K562 (cell line): Measurements from ENCODE around the gene ZNF791. TPM values are rescaled to one million over a fixed set of nuclear protein-coding genes. Genes with fewer than 3 reads are reported as not detected.

Source experiments
- ATAC-seq: fragments of 200-7000 bp; cut with Tn5 transposase; 3 replicates; pipeline ENCODE4 v1.9.1; 2020; ENCODE audit warnings: moderate library complexity
- BruUV-seq: library from RNA; stranded (reverse); fragments of 400-500 nt; replicated peaks from 2 replicates; lab custom pipeline; 2021; lab: Mats Ljungman, UMichigan
- CTCF ChIA-PET: fragments of 300-600 bp; formaldehyde crosslinking; extraction: SDS; loops from one replicate; lab custom pipeline; 2021; ENCODE audit warnings: low intra/inter-chr PET ratio; lab: Yijun Ruan, JAX
- POLR2A ChIA-PET: fragments of 300-600, 350-650 bp; sonication (Branson Sonifier 250); formaldehyde crosslinking; extraction: SDS; loops from one replicate; lab custom pipeline; 2021; ENCODE audit warnings: antibody characterized with exemption, inconsistent platforms; lab: Yijun Ruan, JAX
- DNase-seq, 4 experiments: peaks; one replicate each; pipeline versions ENCODE4 v3.0.0 to v3.0.0-alpha.2; 2011 to 2018; ENCODE audit warnings: low spot score in 3 of 4, mixed read lengths in 3 of 4; ENCODE audit errors: extremely low read depth in 1 of 4
- FAIRE-seq: peaks from 2 replicates; lab custom pipeline; 2011; peaks lifted over from hg19 to GRCh38; lab: Jason Lieb, UNC
- H2AFZ ChIP-seq: 2 replicates; pipeline ENCODE4 v1.6.0; 2011; ENCODE audit warnings: low read depth, low read length, control low read depth, inconsistent platforms
- H3K27ac ChIP-seq: fragments of 200-600 bp; 3 replicates; pipeline ENCODE4 v1.8.0; 2011; ENCODE audit warnings: low read depth, mild to moderate bottlenecking, control low read depth, inconsistent platforms, low read length, moderate library complexity, mixed read lengths; ENCODE audit errors: extremely low read depth
- H3K27me3 ChIP-seq, 2 experiments: fragments of 300-600 bp in 1 of 2; 2 replicates in 1 of 2; 3 replicates in 1 of 2; pipeline versions ENCODE4 v1.6.0 to v1.8.0; 2011; ENCODE audit warnings: inconsistent platforms in 2 of 2, low read length in 2 of 2, mild to moderate bottlenecking in 1 of 2, mixed read lengths in 1 of 2, moderate library complexity in 1 of 2; ENCODE audit not compliant: control insufficient read depth in 2 of 2, insufficient read depth in 2 of 2
- H3K36me3 ChIP-seq: fragments of 300-600 bp; 3 replicates; pipeline ENCODE4 v1.8.0; 2011; ENCODE audit warnings: mild to moderate bottlenecking, low read length, inconsistent platforms; ENCODE audit not compliant: control insufficient read depth, insufficient read depth
- H3K4me1 ChIP-seq, 2 experiments: fragments of 200-600 bp in 1 of 2; replicated peaks in 1 of 2; 2 replicates in 1 of 2; 3 replicates in 1 of 2; pipeline versions ENCODE4 v1.5.1 to v1.8.0; 2011; ENCODE audit warnings: inconsistent platforms in 2 of 2, low read length in 2 of 2, mild to moderate bottlenecking in 1 of 2, mixed read lengths in 1 of 2, moderate library complexity in 1 of 2; ENCODE audit not compliant: control insufficient read depth in 2 of 2, insufficient read depth in 2 of 2
- H3K4me2 ChIP-seq: 2 replicates; pipeline ENCODE4 v1.6.1; 2011; ENCODE audit warnings: low read length, control low read depth, inconsistent platforms, mixed read lengths; ENCODE audit not compliant: insufficient read depth
- H3K4me3 ChIP-seq: fragments of 200-600 bp; sonication (generic), shearing (Covaris generic); 2 replicates; pipeline ENCODE4 v1.5.1; 2016; ENCODE audit warnings: control low read depth, inconsistent platforms
- H3K79me2 ChIP-seq: fragments of 200-600 bp; 3 replicates; pipeline ENCODE4 v1.8.0; 2011; ENCODE audit warnings: low read length, inconsistent platforms; ENCODE audit not compliant: control insufficient read depth, insufficient read depth
- H3K9ac ChIP-seq, 2 experiments: 2 replicates each; pipeline versions ENCODE4 v1.6.0 to v1.6.1; 2011; ENCODE audit warnings: low read depth in 2 of 2, low read length in 2 of 2, control low read depth in 1 of 2, inconsistent platforms in 1 of 2, mild to moderate bottlenecking in 1 of 2, mixed read lengths in 1 of 2; ENCODE audit not compliant: insufficient read depth in 1 of 2
- H3K9me1 ChIP-seq: one replicate; pipeline ENCODE4 v1.6.0; 2011; ENCODE audit warnings: inconsistent platforms, mild to moderate bottlenecking, low read length, moderate library complexity; ENCODE audit not compliant: control insufficient read depth, insufficient read depth
- H3K9me3 ChIP-seq: replicated peaks from 2 replicates; pipeline ENCODE4 v1.5.1; 2011; ENCODE audit warnings: low read depth, low read length, inconsistent platforms; ENCODE audit not compliant: control insufficient read depth, insufficient read depth
- H4K20me1 ChIP-seq: replicated peaks from 2 replicates; pipeline ENCODE4 v1.6.1; 2011; ENCODE audit warnings: low read length, inconsistent platforms, mixed read lengths; ENCODE audit not compliant: control insufficient read depth, insufficient read depth
- ATF7 ChIP-seq: fragments of 450-650 bp; IDR thresholded peaks from 2 replicates; pipeline ENCODE4 v1.7.1; 2014; ENCODE audit warnings: mild to moderate bottlenecking, moderate library complexity
- CBX8 ChIP-seq: fragments of 200-600 bp; sonication (generic); IDR thresholded peaks from 2 replicates; pipeline ENCODE4 v1.6.1; 2012; ENCODE audit warnings: borderline replicate concordance, mixed run types, low read depth, mild to moderate bottlenecking, moderate library complexity, mixed read lengths, low read length, control low read depth, inconsistent platforms; ENCODE audit not compliant: poor library complexity, severe bottlenecking; ENCODE audit errors: extremely low read depth
- CHD2 ChIP-seq: IDR thresholded peaks from 2 replicates; pipeline ENCODE4 v1.6.1; 2011; ENCODE audit warnings: low read depth, low read length
- E2F5 ChIP-seq: sonication (generic); formaldehyde crosslinking; IDR thresholded peaks from 2 replicates; pipeline ENCODE4 v1.8.0; 2022; ENCODE audit warnings: mild to moderate bottlenecking, missing genetic modification reagents
- KDM2B ChIP-seq: fragments of 250-450 bp; sonication (Bioruptor Pico); IDR thresholded peaks from 2 replicates; pipeline ENCODE4 v1.8.0; 2021; ENCODE audit warnings: mild to moderate bottlenecking, moderate library complexity
- MEF2A ChIP-seq: IDR thresholded peaks from 2 replicates; pipeline ENCODE4 v1.6.1; 2011; ENCODE audit warnings: low read depth, mild to moderate bottlenecking, low read length, moderate library complexity; ENCODE audit not compliant: control insufficient read depth
- POLR2B ChIP-seq: fragments of 450-650 bp; IDR thresholded peaks from 2 replicates; pipeline ENCODE4 v1.6.1; 2018; ENCODE audit warnings: low read depth; ENCODE audit not compliant: partially characterized antibody
- PTRF ChIP-seq: fragments of 450-650 bp; IDR thresholded peaks from 2 replicates; pipeline ENCODE4 v1.6.1; 2016; ENCODE audit warnings: mild to moderate bottlenecking, missing genetic modification characterization, missing compliant biosample characterization
- SETDB1 ChIP-seq: IDR thresholded peaks from one replicate; pipeline ENCODE4 v1.6.1; 2012; ENCODE audit warnings: low read length, control low read depth, inconsistent platforms
- WHSC1 ChIP-seq: IDR thresholded peaks from one replicate; pipeline ENCODE4 v1.6.1; 2012; ENCODE audit warnings: low read length, control low read depth, inconsistent platforms
- ZFP91 ChIP-seq: sonication (generic); formaldehyde crosslinking; IDR thresholded peaks from 2 replicates; pipeline ENCODE4 v1.8.0; 2022; ENCODE audit warnings: mild to moderate bottlenecking, missing genetic modification reagents
- ZNF384 ChIP-seq: IDR thresholded peaks from 2 replicates; pipeline ENCODE4 v1.6.1; 2012; ENCODE audit warnings: low read depth, low read length, improper control_type of control experiment
- ZNF75A ChIP-seq: fragments of 450-650 bp; formaldehyde crosslinking; IDR thresholded peaks from 2 replicates; pipeline ENCODE4 v1.4.0; 2020; ENCODE audit warnings: mild to moderate bottlenecking
- ZNF766 ChIP-seq: fragments of 200-800 bp; sonication (Bioruptor generic); conservative IDR thresholded peaks from 2 replicates; pipeline ENCODE4 v1.6.1; 2016; ENCODE audit warnings: missing genetic modification characterization, missing compliant biosample characterization
- ZZZ3 ChIP-seq: fragments of 450-650 bp; IDR thresholded peaks from 2 replicates; pipeline ENCODE4 v1.6.1; 2016; ENCODE audit warnings: antibody characterized with exemption, mild to moderate bottlenecking, moderate library complexity
- WGBS: fragments of 100-300 bp; shearing (Covaris generic); methylation state at CpG from one replicate; pipeline ENCODE4 v1.1.6; 2016; ENCODE audit warnings: low coverage, mixed read lengths; ENCODE audit not compliant: insufficient coverage; ENCODE audit errors: missing lambda C conversion rate; 5-methylcytosine and 5-hydroxymethylcytosine counted together
- in situ Hi-C: fragments of 300-500 bp; cut with MboI; formaldehyde crosslinking; loops from 4 replicates; pipeline ENCODE4 v1.15.0; 2018; ENCODE audit warnings: inconsistent platforms, mixed read lengths
- intact Hi-C: fragments of 100-400 bp; cut with micrococcal nuclease; formaldehyde crosslinking; loops from 2 replicates; pipeline ENCODE4 v1.14.2; 2022
- polyA plus RNA-seq, 8 experiments: library from polyadenylated mRNA; depleted of rRNA in 4 of 8; stranded (reverse) in 5 of 8; unstranded in 3 of 8; fragments of >200 nt; fragmentation: Nextera tagmentation in 2 of 8; fragmentation: Illumina TruSeq in 1 of 8; extraction: Ambion mirVana in 2 of 8; extraction: Trizol in 1 of 8; gene quantifications; 2 replicates each; pipeline versions ENCODE4 v1.2.1 to v1.2.3, GENCODE V29; 2011 to 2014; ENCODE audit warnings: inconsistent platforms in 1 of 8, missing spikeins in 1 of 8
- total RNA-seq, 7 experiments: library from RNA; depleted of rRNA in 6 of 7; stranded (reverse); fragments of >200 nt in 6 of 7; fragmentation: Illumina TruSeq in 2 of 7; extraction: Trizol in 2 of 7; gene quantifications; 2 replicates each; pipeline versions ENCODE4 v1.2.1 to v1.2.3, GENCODE V29; 2011 to 2021; ENCODE audit warnings: low replicate concordance in 1 of 7

The ZNF791 gene
- total and polyA plus RNA-seq, 9 of the 15 experiments (the other 6 are each of a cell fraction or from before 2014, with no cell fraction given), result 7.8 to 22.7 (median 13.1) TPM

GRCh38 chr19:12628040-12629022 is 17.6 kb downstream of the ZNF791 start:
- H3K9me1 ChIP-seq, result no peaks in the 10 kb centered on the region
- intact Hi-C loops (no loop called here), in situ Hi-C loops (no loop called here)
- FAIRE-seq (no peak), DNase-seq (no peak), ATAC-seq (no peak)
- peaks cover 27% of the 10 kb centered on the region for H3K9me3 ChIP-seq
- no peak overlapping the region for H2AFZ ChIP-seq
- ChIA-PET CTCF (no interaction called here), POLR2A (no interaction called here)
- no peak overlapping the region for H3K4me2 ChIP-seq
- BruUV-seq, result no TSS peak
- H3K27ac ChIP-seq, result no peak overlapping the region
- peaks cover 59% of the 10 kb centered on the region for H3K36me3 ChIP-seq
- no peaks in the 10 kb centered on the region for H3K79me2 ChIP-seq
- no peaks in the 10 kb centered on the region for H3K27me3 ChIP-seq
- no peaks in the 10 kb centered on the region for H3K4me1 ChIP-seq
- no peak overlapping the region for H3K4me3 ChIP-seq
- no peak overlapping the region for H3K9ac ChIP-seq
- no peaks in the 10 kb centered on the region for H4K20me1 ChIP-seq
- WGBS, result 94% methylated on average over 17 of the region's 17 CpGs
- no peak for TF ChIP-seq ZZZ3
- no peak; the same call in 1 of the 2 replicates for TF ChIP-seq MEF2A
- peak; percentile 99 for TF ChIP-seq ZNF75A (CRISPR knock-in tag)
- no peak for TF ChIP-seq CHD2
- no peak for TF ChIP-seq KDM2B (CRISPR knock-in tag)
- TF ChIP-seq ATF7, result no peak
- no peak for TF ChIP-seq ZFP91
- TF ChIP-seq SETDB1, result no peak
- no peak for TF ChIP-seq E2F5
- TF ChIP-seq PTRF (tag), result no peak
- TF ChIP-seq WHSC1, result no peak
- peak; percentile 16 for TF ChIP-seq POLR2B
- 0 out of 2 replicates have a peak, but pooled peaks have one; percentile 39 for TF ChIP-seq ZNF766 (CRISPR knock-in tag)
- no peak for TF ChIP-seq CBX8
- TF ChIP-seq ZNF384, result no peak
